Nephron (organoid): ENCODE measurements around the gene TLE4.
A peak's percentile ranks its signal among the peaks of the same experiment; 100 is the strongest.

ENCODE experiments used
- H3K27ac Mint-ChIP-seq, 3 experiments: 2 replicates each; pipeline ENCODE4 v1.8.0; 2020; ENCODE audit warnings: mixed read lengths in 3 of 3, mild to moderate bottlenecking in 2 of 3, moderate library complexity in 1 of 3
- H3K27me3 Mint-ChIP-seq: 2 replicates; pipeline ENCODE4 v1.8.0; 2021; ENCODE audit warnings: low read depth, mild to moderate bottlenecking, moderate library complexity, mixed read lengths
- H3K36me3 Mint-ChIP-seq: 2 replicates; pipeline ENCODE4 v1.8.0; 2020; ENCODE audit warnings: low read depth, mixed read lengths
- H3K4me1 Mint-ChIP-seq: 2 replicates; pipeline ENCODE4 v1.8.0; 2020; ENCODE audit warnings: mixed read lengths
- H3K4me3 Mint-ChIP-seq, 3 experiments: 2 replicates each; pipeline ENCODE4 v1.8.0; 2020; ENCODE audit warnings: mild to moderate bottlenecking in 3 of 3, mixed read lengths in 3 of 3, moderate library complexity in 2 of 3
- H3K9me3 Mint-ChIP-seq: 2 replicates; pipeline ENCODE4 v1.8.0; 2020; ENCODE audit warnings: mixed read lengths
- TF ChIP-seq, protein P1 (sequence below), 3 experiments: fragments of 200-600 bp; sonication (generic); IDR thresholded peaks; one replicate each; pipeline ENCODE4 v1.5.0; 2021; ENCODE audit warnings: antibody characterized with exemption in 3 of 3; ENCODE audit not compliant: unreplicated experiment in 3 of 3

The TLE4 gene

DNA sequence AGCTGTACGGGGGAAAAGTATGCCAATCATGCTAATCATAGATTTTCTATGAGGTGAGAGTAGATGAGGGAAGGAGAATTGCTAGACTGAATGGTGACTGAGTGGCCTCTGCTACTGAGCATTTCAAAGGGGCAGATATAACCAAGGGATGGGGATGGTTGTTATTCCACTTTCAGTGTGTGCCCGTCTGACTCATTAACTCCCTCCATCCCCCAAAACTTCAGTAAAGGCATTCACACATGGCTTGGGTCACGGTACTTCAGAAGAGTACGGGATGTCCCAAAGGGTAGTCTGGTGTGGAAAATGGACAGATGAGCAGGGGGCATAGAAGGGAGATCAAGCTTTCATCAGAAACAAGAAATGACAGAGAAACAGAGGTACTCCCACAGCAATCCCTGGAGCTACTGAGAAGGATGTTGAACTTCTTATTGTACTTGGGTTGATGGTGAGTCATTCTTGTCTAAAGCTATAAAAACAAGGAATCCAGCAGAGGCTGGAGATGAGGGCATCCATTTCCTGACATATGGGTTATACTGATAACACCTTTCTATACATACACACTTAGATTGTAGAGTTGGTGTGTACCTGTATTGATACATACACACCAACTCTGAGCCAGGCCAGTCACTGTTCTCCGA lies 8.9 kb upstream of the TLE4 start:
- no peak overlapping the region for H3K4me3 Mint-ChIP-seq
- H3K36me3 Mint-ChIP-seq = no peaks in the 10 kb centered on the region
- H3K27me3 Mint-ChIP-seq = peaks cover 13% of the 10 kb centered on the region
- TF ChIP-seq, protein P1, sequence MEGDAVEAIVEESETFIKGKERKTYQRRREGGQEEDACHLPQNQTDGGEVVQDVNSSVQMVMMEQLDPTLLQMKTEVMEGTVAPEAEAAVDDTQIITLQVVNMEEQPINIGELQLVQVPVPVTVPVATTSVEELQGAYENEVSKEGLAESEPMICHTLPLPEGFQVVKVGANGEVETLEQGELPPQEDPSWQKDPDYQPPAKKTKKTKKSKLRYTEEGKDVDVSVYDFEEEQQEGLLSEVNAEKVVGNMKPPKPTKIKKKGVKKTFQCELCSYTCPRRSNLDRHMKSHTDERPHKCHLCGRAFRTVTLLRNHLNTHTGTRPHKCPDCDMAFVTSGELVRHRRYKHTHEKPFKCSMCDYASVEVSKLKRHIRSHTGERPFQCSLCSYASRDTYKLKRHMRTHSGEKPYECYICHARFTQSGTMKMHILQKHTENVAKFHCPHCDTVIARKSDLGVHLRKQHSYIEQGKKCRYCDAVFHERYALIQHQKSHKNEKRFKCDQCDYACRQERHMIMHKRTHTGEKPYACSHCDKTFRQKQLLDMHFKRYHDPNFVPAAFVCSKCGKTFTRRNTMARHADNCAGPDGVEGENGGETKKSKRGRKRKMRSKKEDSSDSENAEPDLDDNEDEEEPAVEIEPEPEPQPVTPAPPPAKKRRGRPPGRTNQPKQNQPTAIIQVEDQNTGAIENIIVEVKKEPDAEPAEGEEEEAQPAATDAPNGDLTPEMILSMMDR (IDR thresholded peaks at IDR 0.05; ENCODE audit: unreplicated experiment in 3 of 3) = no peak
- H3K9me3 Mint-ChIP-seq = no peaks in the 10 kb centered on the region
- H3K4me1 Mint-ChIP-seq = peaks cover 9% of the 10 kb centered on the region
- no peak overlapping the region for H3K27ac Mint-ChIP-seq

- peaks cover 13% of the 10 kb centered on the region for H3K27me3 Mint-ChIP-seq
- no peaks in the 10 kb centered on the region for H3K9me3 Mint-ChIP-seq
- H3K36me3 Mint-ChIP-seq = no peaks in the 10 kb centered on the region
- H3K4me3 Mint-ChIP-seq = no peak overlapping the region
- H3K4me1 Mint-ChIP-seq = peaks cover 9% of the 10 kb centered on the region
- H3K27ac Mint-ChIP-seq = no peak overlapping the region
- TF ChIP-seq, protein P1 (IDR thresholded peaks at IDR 0.05; ENCODE audit: unreplicated experiment in 3 of 3) = no peak
These were observed 7.7 kb upstream of the TLE4 start for GRCh38 chr9:79564105-79564504.

DNA sequence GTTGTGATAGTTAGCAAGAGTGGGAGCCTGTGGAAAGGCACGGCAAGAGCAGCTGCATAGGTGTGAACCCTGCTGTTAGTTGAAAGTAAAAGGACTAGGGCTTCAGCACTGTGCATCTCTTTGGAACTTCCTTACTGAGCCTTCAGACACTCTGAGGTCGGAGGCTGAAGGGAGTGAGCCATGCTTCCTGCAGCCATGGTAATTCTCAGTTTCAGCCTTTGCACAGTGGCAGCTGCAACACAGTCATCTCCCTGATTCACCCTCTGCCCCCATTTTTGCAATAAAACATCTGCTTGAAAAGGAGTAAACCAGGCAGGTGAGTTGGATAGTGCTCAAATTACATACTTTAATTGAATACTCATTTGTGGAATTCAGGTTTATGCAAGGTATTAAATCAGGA lies 6.5 kb upstream of the TLE4 start:
- H3K27me3 Mint-ChIP-seq = peaks cover 13% of the 10 kb centered on the region
- H3K27ac Mint-ChIP-seq = no peak overlapping the region
- H3K4me1 Mint-ChIP-seq = peaks cover 6% of the 10 kb centered on the region
- no peaks in the 10 kb centered on the region for H3K9me3 Mint-ChIP-seq
- TF ChIP-seq, protein P1 (IDR thresholded peaks at IDR 0.05; ENCODE audit: unreplicated experiment in 3 of 3) = no peak
- no peaks in the 10 kb centered on the region for H3K36me3 Mint-ChIP-seq
- H3K4me3 Mint-ChIP-seq = no peak overlapping the region

GRCh38 chr9:79567671-79568098 lies 4.1 kb upstream of the TLE4 start:
- H3K36me3 Mint-ChIP-seq = no peaks in the 10 kb centered on the region
- peaks cover 13% of the 10 kb centered on the region for H3K27me3 Mint-ChIP-seq
- TF ChIP-seq, protein P1 (IDR thresholded peaks at IDR 0.05; ENCODE audit: unreplicated experiment in 3 of 3) = no peak
- H3K4me1 Mint-ChIP-seq = peaks cover 9% of the 10 kb centered on the region
- no peak overlapping the region for H3K27ac Mint-ChIP-seq
- H3K9me3 Mint-ChIP-seq = no peaks in the 10 kb centered on the region
- H3K4me3 Mint-ChIP-seq = no peak overlapping the region

GRCh38 chr9:79568337-79569101 lies 3.2 kb upstream of the TLE4 start:
- no peak overlapping the region for H3K27ac Mint-ChIP-seq
- H3K27me3 Mint-ChIP-seq = peaks cover 13% of the 10 kb centered on the region
- peak overlapping the region; percentile 21 to 50 (median 28) for H3K4me3 Mint-ChIP-seq
- H3K36me3 Mint-ChIP-seq = no peaks in the 10 kb centered on the region
- TF ChIP-seq, protein P1 (IDR thresholded peaks at IDR 0.05; ENCODE audit: unreplicated experiment in 3 of 3) = no peak
- H3K9me3 Mint-ChIP-seq = no peaks in the 10 kb centered on the region
- peaks cover 10% of the 10 kb centered on the region for H3K4me1 Mint-ChIP-seq
